AG08396 (cell line): Measurements from ENCODE around the gene GATA5.

Experiments used
- DNase-seq: peaks from one replicate; pipeline ENCODE4 v3.0.0; 2012; ENCODE audit warnings: low spot score, mixed read lengths

The GATA5 gene

GRCh38 chr20:62416651-62417637, 58.9 kb downstream of the GATA5 start:
- DNase-seq, result no peak

- DNase-seq, result no peak
Observed at GRCh38 chr20:62415354-62416111, 60.3 kb downstream of the GATA5 start.

GRCh38 chr20:62413896-62414481, 61.8 kb downstream of the GATA5 start:
- DNase-seq, result no peak
